SK-N-SH (cell line): ENCODE results near the gene TNIP3. TPM values are rescaled to one million over a fixed set of nuclear protein-coding genes. Genes with fewer than 3 reads are reported as not detected.
A peak's percentile ranks its signal among the peaks of the same experiment; 100 is the strongest.

Experiments used
- CTCF ChIA-PET: fragments of 300-600, 350-600 bp; formaldehyde crosslinking; extraction: SDS; loops from one replicate; lab custom pipeline; 2021; lab: Yijun Ruan, JAX
- POLR2A ChIA-PET: fragments of 350-600 bp; sonication (Branson Sonifier 250); formaldehyde crosslinking; extraction: SDS; loops from one replicate; lab custom pipeline; 2020; ENCODE audit warnings: antibody characterized with exemption, inconsistent platforms; lab: Yijun Ruan, JAX
- DNase-seq: peaks from one replicate; pipeline ENCODE4 v3.0.0; 2012
- H2AFZ ChIP-seq: fragments of 200-600 bp; sonication (generic); 2 replicates; pipeline ENCODE4 v1.8.1; 2016; ENCODE audit warnings: antibody characterized with exemption, mild to moderate bottlenecking, low read depth
- H3F3A ChIP-seq: fragments of 200-600 bp; sonication (generic); replicated peaks from 2 replicates; pipeline ENCODE3; 2016; ENCODE audit warnings: antibody characterized with exemption, mild to moderate bottlenecking; ENCODE audit not compliant: insufficient read depth
- H3K27ac ChIP-seq, 2 experiments: fragments of 200-500 bp in 1 of 2; fragments of 200-600 bp in 1 of 2; sonication (Bioruptor generic) in 1 of 2; sonication (generic), shearing (Covaris generic) in 1 of 2; 2 replicates each; pipeline versions ENCODE4 v1.5.1 to v1.6.1; 2014 to 2016; ENCODE audit warnings: low read depth in 2 of 2, inconsistent platforms in 1 of 2, low read length in 1 of 2, mild to moderate bottlenecking in 1 of 2, mixed read lengths in 1 of 2
- H3K27me3 ChIP-seq: fragments of 200-600 bp; sonication (generic), shearing (Covaris generic); 2 replicates; pipeline ENCODE4 v1.6.1; 2016; ENCODE audit warnings: mixed run types; ENCODE audit not compliant: insufficient read depth
- H3K36me3 ChIP-seq, 2 experiments: fragments of 200-500 bp in 1 of 2; fragments of 200-600 bp in 1 of 2; sonication (Bioruptor generic) in 1 of 2; sonication (generic) in 1 of 2; replicated peaks in 1 of 2; 2 replicates each; pipeline versions ENCODE3 to v1.5.1; 2014 to 2016; ENCODE audit warnings: low read length in 1 of 2, mild to moderate bottlenecking in 1 of 2; ENCODE audit not compliant: insufficient read depth in 2 of 2, control insufficient read depth in 1 of 2
- H3K4me1 ChIP-seq, 2 experiments: fragments of 200-500 bp in 1 of 2; fragments of 200-600 bp in 1 of 2; sonication (Bioruptor generic) in 1 of 2; sonication (generic), shearing (Covaris generic) in 1 of 2; 2 replicates each; pipeline versions ENCODE4 v1.5.1 to v1.6.1; 2014 to 2016; ENCODE audit warnings: low read depth in 1 of 2, low read length in 1 of 2, mixed run types in 1 of 2; ENCODE audit not compliant: insufficient read depth in 2 of 2, control insufficient read depth in 1 of 2
- H3K4me2 ChIP-seq: fragments of 200-600 bp; sonication (generic), shearing (Covaris generic); 2 replicates; pipeline ENCODE4 v1.6.1; 2017; ENCODE audit warnings: mixed run types
- H3K4me3 ChIP-seq, 2 experiments: fragments of 200-500 bp in 1 of 2; fragments of 200-600 bp in 1 of 2; sonication (Bioruptor generic) in 1 of 2; sonication (generic), shearing (Covaris generic) in 1 of 2; 2 replicates each; pipeline versions ENCODE4 v1.5.1 to v1.8.1; 2014 to 2016; ENCODE audit warnings: low read depth in 2 of 2, inconsistent platforms in 1 of 2, low read length in 1 of 2, mild to moderate bottlenecking in 1 of 2, mixed read lengths in 1 of 2, moderate library complexity in 1 of 2
- H3K79me2 ChIP-seq: fragments of 200-600 bp; sonication (generic); 2 replicates; pipeline ENCODE4 v1.8.1; 2017; ENCODE audit warnings: mild to moderate bottlenecking; ENCODE audit not compliant: insufficient read depth
- H3K9ac ChIP-seq: fragments of 200-600 bp; sonication (generic); 2 replicates; pipeline ENCODE4 v1.6.1; 2017; ENCODE audit warnings: mixed run types
- H3K9me2 ChIP-seq: fragments of 200-600 bp; sonication (generic); 2 replicates; pipeline ENCODE4 v1.6.1; 2017; ENCODE audit warnings: mixed run types
- H3K9me3 ChIP-seq: fragments of 200-600 bp; sonication (generic); 2 replicates; pipeline ENCODE4 v1.6.1; 2017; ENCODE audit warnings: mixed run types, mild to moderate bottlenecking, moderate library complexity
- H4K20me1 ChIP-seq: fragments of 200-600 bp; sonication (generic); 2 replicates; pipeline ENCODE4 v1.6.1; 2017; ENCODE audit warnings: mild to moderate bottlenecking, mixed run types; ENCODE audit not compliant: insufficient read depth
- ELF1 ChIP-seq: IDR thresholded peaks from 2 replicates; pipeline ENCODE4 v1.4.0; 2012
- JUND ChIP-seq: IDR thresholded peaks from 2 replicates; pipeline ENCODE4 v1.4.0; 2012
- SIN3A ChIP-seq: IDR thresholded peaks from 2 replicates; pipeline ENCODE4 v1.6.1; 2012; ENCODE audit warnings: low read depth, mild to moderate bottlenecking, low read length, moderate library complexity, borderline replicate concordance
- SMC3 ChIP-seq: IDR thresholded peaks from 2 replicates; pipeline ENCODE4 v1.6.1; 2012; ENCODE audit warnings: low read depth, low read length, improper control_type of control experiment
- WGBS: methylation state at CpG from one replicate; pipeline ENCODE4 v1.1.6; 2017; ENCODE audit warnings: low lambda C conversion rate; 5-methylcytosine and 5-hydroxymethylcytosine counted together
- polyA plus RNA-seq, 3 experiments: library from polyadenylated mRNA; depleted of rRNA; stranded (reverse); fragments of >200 nt; gene quantifications; 2 replicates each; pipeline ENCODE4 v1.2.3, GENCODE V29; 2012
- TF ChIP-seq, protein P1 (sequence below): IDR thresholded peaks from 2 replicates; pipeline ENCODE4 v1.6.1; 2012; ENCODE audit warnings: mild to moderate bottlenecking, low read depth, low read length, moderate library complexity

Gene TNIP3
- polyA plus RNA-seq, 1 of the 3 experiments (the other 2 are of a cell fraction) = 0.15 TPM

DNA sequence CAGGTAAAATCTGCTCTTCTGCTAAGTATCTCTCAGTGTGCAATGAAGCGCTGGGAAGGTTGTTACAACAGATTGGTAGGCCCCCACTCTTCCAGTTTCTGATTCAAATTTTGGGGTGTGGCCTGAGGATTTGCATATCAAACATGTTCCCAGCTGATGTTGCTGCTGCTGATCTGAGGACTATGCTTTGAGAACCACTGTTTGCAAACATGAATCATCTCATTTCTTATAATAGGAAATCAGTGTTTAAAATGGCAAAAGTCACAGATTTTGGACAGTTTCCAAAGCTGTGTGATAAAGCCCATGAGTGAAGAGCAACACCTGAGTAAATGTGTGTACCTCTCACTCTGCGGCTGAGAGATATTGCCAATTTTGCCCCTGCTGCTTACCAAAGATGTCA, 55.6 kb downstream of the TNIP3 start:
- Histone ChIP-seq H4K20me1 (no peaks in the 10 kb centered on the region), H3K9me3 (no peaks in the 10 kb centered on the region), H3F3A (no peaks in the 10 kb centered on the region), H3K4me3 (no peak overlapping the region), H3K4me2 (no peak overlapping the region), H3K36me3 (no peaks in the 10 kb centered on the region), H3K79me2 (no peaks in the 10 kb centered on the region), H3K27ac (no peak overlapping the region), H3K9me2 (no peaks in the 10 kb centered on the region), H2AFZ (no peak overlapping the region), H3K4me1 (no peaks in the 10 kb centered on the region), H3K27me3 (no peaks in the 10 kb centered on the region), H3K9ac (no peak overlapping the region)
- 83% methylated on average over 2 of the region's 2 CpGs for WGBS
- no peak for TF ChIP-seq ELF1
- no peak for TF ChIP-seq SIN3A
- TF ChIP-seq JUND = no peak
- DNase-seq = no peak
- ChIA-PET POLR2A (no interaction called here), CTCF (interaction anchor here (1.3 to 2.7 kb wide), 6 partner anchors 8 to 956 kb away, joined by 3 to 9 read pairs (median 4); no protein-coding TSS in a partner anchor)

DNA sequence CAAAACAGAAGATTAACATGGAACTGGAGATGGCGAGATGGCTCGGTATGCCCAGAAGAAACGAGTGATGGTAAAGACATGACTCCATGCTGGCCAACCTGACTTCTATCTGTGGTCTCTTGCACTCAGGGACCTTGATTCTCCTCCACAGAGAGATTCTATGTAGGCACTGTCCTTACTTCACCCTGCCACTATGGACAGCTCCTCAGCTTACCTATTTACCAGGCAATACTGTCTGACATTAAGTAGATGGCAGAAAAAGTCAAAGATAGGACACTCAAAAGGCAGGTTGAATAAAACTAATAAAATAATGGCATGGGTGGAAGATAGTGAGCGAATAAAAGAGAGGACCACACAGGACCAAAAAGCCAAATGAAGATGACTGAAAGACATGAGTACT, 56.6 kb downstream of the TNIP3 start:
- CTCF ChIA-PET = interaction anchor here (1.3 kb wide), 1 partner anchor 9 kb away, joined by 3 read pairs; no protein-coding TSS in a partner anchor

More for the DNA sequence above, 56.6 kb downstream of the TNIP3 start:
- Histone ChIP-seq H3K9ac (no peak overlapping the region), H3K4me2 (no peak overlapping the region), H3K36me3 (no peaks in the 10 kb centered on the region), H4K20me1 (no peaks in the 10 kb centered on the region), H3K9me2 (no peaks in the 10 kb centered on the region), H3K4me1 (no peaks in the 10 kb centered on the region), H3K27ac (no peak overlapping the region), H3K27me3 (no peaks in the 10 kb centered on the region), H3F3A (no peaks in the 10 kb centered on the region), H3K9me3 (no peaks in the 10 kb centered on the region), H3K79me2 (no peaks in the 10 kb centered on the region), H2AFZ (no peak overlapping the region), H3K4me3 (no peak overlapping the region)
- POLR2A ChIA-PET = no interaction called here
- 57% methylated on average over 4 of the region's 4 CpGs for WGBS
- TF ChIP-seq, protein P1, sequence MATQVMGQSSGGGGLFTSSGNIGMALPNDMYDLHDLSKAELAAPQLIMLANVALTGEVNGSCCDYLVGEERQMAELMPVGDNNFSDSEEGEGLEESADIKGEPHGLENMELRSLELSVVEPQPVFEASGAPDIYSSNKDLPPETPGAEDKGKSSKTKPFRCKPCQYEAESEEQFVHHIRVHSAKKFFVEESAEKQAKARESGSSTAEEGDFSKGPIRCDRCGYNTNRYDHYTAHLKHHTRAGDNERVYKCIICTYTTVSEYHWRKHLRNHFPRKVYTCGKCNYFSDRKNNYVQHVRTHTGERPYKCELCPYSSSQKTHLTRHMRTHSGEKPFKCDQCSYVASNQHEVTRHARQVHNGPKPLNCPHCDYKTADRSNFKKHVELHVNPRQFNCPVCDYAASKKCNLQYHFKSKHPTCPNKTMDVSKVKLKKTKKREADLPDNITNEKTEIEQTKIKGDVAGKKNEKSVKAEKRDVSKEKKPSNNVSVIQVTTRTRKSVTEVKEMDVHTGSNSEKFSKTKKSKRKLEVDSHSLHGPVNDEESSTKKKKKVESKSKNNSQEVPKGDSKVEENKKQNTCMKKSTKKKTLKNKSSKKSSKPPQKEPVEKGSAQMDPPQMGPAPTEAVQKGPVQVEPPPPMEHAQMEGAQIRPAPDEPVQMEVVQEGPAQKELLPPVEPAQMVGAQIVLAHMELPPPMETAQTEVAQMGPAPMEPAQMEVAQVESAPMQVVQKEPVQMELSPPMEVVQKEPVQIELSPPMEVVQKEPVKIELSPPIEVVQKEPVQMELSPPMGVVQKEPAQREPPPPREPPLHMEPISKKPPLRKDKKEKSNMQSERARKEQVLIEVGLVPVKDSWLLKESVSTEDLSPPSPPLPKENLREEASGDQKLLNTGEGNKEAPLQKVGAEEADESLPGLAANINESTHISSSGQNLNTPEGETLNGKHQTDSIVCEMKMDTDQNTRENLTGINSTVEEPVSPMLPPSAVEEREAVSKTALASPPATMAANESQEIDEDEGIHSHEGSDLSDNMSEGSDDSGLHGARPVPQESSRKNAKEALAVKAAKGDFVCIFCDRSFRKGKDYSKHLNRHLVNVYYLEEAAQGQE = peak; percentile 55; the same call in 1 of the 2 replicates
- no peak for TF ChIP-seq SMC3
- DNase-seq = no peak
